ENCODE measurements around the gene SYT15.
"Not testable (repeated sequence)": the region's sequence is repeated elsewhere in the genome, so short reads cannot be mapped to it uniquely, and the experiment has no call there.

GRCh38 chr10:46572765-46573164, 6.2 kb upstream of the SYT15 start:
- not testable (repeated sequence) for TF ChIP-seq REST (IDR thresholded peaks at IDR 0.05; ENCODE audit: insufficient read depth in 1 of 2, low read depth in 2 of 2, low read length in 1 of 2); CTCF (IDR thresholded peaks at IDR 0.05); TCF7L2 (IDR thresholded peaks at IDR 0.05; ENCODE audit: low read depth, low read length)
